ENCODE measurements around the gene PNO1.
A peak's percentile ranks its signal among the peaks of the same experiment; 100 is the strongest.

Gene PNO1

GRCh38 chr2:68218343-68218901 lies 60.7 kb downstream of the PNO1 start:
- no peak overlapping the region for H3K4me3 ChIP-seq (replicated peaks in 1 of 2; ENCODE audit: low read depth in 2 of 2, low read length in 2 of 2)
- no peak for TF ChIP-seq CTCF (IDR thresholded peaks at IDR 0.05; ENCODE audit: low read depth, low read length)
- DNase-seq (ENCODE audit: low read depth in 2 of 2) = no peak

- no peak for TF ChIP-seq CTCF (IDR thresholded peaks at IDR 0.05; ENCODE audit: low read depth, low read length)
- H3K4me3 ChIP-seq (replicated peaks in 1 of 2; ENCODE audit: low read depth in 2 of 2, low read length in 2 of 2) = no peak overlapping the region
- no peak for DNase-seq (ENCODE audit: low read depth in 2 of 2)
Measured at GRCh38 chr2:68222287-68222686, 64.6 kb downstream of the PNO1 start.

- TF ChIP-seq CTCF (IDR thresholded peaks at IDR 0.05; ENCODE audit: low read depth, low read length) = no peak
- DNase-seq (ENCODE audit: low read depth in 2 of 2) = peak in 1 of 2 donors; percentile 47
Measured at GRCh38 chr2:68223419-68223818, 65.7 kb downstream of the PNO1 start.

GRCh38 chr2:68225119-68225632 lies 67.5 kb downstream of the PNO1 start:
- peak; percentile 46 to 49 for DNase-seq (ENCODE audit: low read depth in 2 of 2)

More at GRCh38 chr2:68223419-68223818, 65.7 kb downstream of the PNO1 start:
- H3K4me3 ChIP-seq (replicated peaks in 1 of 2; ENCODE audit: low read depth in 2 of 2, low read length in 2 of 2) = no peak overlapping the region

More at GRCh38 chr2:68225119-68225632, 67.5 kb downstream of the PNO1 start:
- peak; percentile 39 for TF ChIP-seq CTCF (IDR thresholded peaks at IDR 0.05; ENCODE audit: low read depth, low read length)
- H3K4me3 ChIP-seq (replicated peaks in 1 of 2; ENCODE audit: low read depth in 2 of 2, low read length in 2 of 2) = no peak overlapping the region

All from cardiac fibroblast (primary cell).